ENCODE measurements around the gene USP30.

DNA sequence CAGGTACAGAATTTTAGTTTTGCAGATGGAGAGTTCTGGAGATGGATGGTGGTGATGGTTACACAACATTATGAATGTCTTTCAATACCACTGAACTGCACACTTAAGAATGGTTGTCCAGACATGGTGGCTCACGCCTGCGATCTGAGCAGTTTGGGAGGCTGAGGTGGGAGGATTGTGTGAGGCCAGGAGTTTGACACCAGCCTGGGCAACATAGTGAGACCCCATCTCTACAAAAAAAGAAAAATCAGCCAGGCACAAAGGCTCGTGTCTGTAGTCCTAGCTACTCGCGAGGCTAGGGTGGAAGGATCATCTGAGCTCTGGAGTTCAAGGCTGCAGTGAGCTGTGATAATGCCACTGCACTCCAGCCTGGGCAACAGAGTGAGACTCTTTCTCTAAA is 8.1 kb upstream of the USP30 start:
- no peak for TF ChIP-seq POLR2A (IDR thresholded peaks at IDR 0.05)
- TF ChIP-seq, protein P1, sequence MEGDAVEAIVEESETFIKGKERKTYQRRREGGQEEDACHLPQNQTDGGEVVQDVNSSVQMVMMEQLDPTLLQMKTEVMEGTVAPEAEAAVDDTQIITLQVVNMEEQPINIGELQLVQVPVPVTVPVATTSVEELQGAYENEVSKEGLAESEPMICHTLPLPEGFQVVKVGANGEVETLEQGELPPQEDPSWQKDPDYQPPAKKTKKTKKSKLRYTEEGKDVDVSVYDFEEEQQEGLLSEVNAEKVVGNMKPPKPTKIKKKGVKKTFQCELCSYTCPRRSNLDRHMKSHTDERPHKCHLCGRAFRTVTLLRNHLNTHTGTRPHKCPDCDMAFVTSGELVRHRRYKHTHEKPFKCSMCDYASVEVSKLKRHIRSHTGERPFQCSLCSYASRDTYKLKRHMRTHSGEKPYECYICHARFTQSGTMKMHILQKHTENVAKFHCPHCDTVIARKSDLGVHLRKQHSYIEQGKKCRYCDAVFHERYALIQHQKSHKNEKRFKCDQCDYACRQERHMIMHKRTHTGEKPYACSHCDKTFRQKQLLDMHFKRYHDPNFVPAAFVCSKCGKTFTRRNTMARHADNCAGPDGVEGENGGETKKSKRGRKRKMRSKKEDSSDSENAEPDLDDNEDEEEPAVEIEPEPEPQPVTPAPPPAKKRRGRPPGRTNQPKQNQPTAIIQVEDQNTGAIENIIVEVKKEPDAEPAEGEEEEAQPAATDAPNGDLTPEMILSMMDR (IDR thresholded peaks at IDR 0.05): no peak

Data from body of pancreas (tissue), 4 donors.